OCI-LY7 (cell line): ENCODE results near the gene GAST.

Experiments used
- EZH2phosphoT487 ChIP-seq: fragments of 200-600 bp; sonication (generic); IDR thresholded peaks from 2 replicates; pipeline ENCODE4 v1.6.1; 2018; ENCODE audit warnings: low read depth, borderline replicate concordance, mild to moderate bottlenecking, mixed run types, antibody characterized with exemption, low read length, moderate library complexity, mixed read lengths
- TF ChIP-seq, protein P1 (sequence below): fragments of 200-600 bp; sonication (generic); conservative IDR thresholded peaks from 2 replicates; pipeline ENCODE4 v1.5.1; 2014; ENCODE audit warnings: mild to moderate bottlenecking, antibody characterized with exemption, low read length, moderate library complexity, mixed read lengths

DNA sequence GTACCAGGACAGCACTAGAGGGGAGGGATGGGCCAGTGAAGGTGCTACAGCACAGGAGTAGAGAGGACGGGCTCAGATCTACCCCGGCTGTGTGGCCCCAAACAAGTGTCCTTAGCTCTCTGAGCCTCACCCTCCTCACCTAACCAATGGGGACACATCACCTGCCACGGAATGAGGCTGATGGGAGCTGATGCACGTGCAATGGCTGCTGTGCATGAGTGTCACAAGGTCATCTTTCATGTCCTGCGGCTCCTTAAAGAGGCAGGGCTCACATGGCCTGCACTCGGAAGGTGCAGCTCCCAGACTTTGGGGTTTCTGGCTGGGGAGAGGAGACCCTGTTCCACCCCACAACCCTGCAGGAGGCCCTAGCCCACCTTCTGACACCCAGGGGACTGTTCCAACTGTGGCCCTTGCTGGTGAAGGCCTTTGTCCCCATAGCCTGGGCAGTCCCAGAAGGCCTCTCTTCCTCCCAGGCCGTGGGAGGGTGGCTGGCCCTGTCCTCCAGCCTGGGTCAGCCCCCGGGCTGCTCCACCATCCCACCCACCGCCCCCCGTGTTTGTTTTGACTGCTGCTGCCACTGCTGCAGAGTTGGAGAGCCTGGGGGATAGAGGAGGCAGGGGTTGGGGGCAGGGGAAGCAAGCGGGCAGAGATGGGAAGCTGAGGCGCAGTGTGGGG is 11.8 kb downstream of the GAST start:
- TF ChIP-seq, protein P1, sequence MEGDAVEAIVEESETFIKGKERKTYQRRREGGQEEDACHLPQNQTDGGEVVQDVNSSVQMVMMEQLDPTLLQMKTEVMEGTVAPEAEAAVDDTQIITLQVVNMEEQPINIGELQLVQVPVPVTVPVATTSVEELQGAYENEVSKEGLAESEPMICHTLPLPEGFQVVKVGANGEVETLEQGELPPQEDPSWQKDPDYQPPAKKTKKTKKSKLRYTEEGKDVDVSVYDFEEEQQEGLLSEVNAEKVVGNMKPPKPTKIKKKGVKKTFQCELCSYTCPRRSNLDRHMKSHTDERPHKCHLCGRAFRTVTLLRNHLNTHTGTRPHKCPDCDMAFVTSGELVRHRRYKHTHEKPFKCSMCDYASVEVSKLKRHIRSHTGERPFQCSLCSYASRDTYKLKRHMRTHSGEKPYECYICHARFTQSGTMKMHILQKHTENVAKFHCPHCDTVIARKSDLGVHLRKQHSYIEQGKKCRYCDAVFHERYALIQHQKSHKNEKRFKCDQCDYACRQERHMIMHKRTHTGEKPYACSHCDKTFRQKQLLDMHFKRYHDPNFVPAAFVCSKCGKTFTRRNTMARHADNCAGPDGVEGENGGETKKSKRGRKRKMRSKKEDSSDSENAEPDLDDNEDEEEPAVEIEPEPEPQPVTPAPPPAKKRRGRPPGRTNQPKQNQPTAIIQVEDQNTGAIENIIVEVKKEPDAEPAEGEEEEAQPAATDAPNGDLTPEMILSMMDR: no peak
- no peak for TF ChIP-seq EZH2phosphoT487
